ENCODE results near the gene MRPS23. TPM values are rescaled to one million over a fixed set of nuclear protein-coding genes. Genes with fewer than 3 reads are reported as not detected.

Gene MRPS23
- total RNA-seq, 1 donor from 2014 or later, result 16.4 TPM

GRCh38 chr17:57842280-57842679 is 7.6 kb downstream of the MRPS23 start:
- no peaks in the 10 kb centered on the region for H3K4me1 ChIP-seq
- peaks cover 4% of the 10 kb centered on the region for H3F3A ChIP-seq (ENCODE audit: low read depth)
- H2AFZ ChIP-seq (replicated peaks), result no peak overlapping the region
- H3K9ac ChIP-seq, result no peak overlapping the region
- peaks cover 8% of the 10 kb centered on the region for H3K79me2 ChIP-seq (ENCODE audit: low read depth)
- H3K4me3 ChIP-seq, result no peak overlapping the region
- no peaks in the 10 kb centered on the region for H3K9me3 ChIP-seq (ENCODE audit: low read depth)
- Mint-ChIP-seq H3K9me3 (no peaks in the 10 kb centered on the region), H3K4me3 (no peak overlapping the region), H3K36me3 (peaks cover 25% of the 10 kb centered on the region), H3K27me3 (ENCODE audit: insufficient read depth, low read depth) (peaks cover 6% of the 10 kb centered on the region), H3K27ac (no peak overlapping the region), H3K4me1 (peaks cover 16% of the 10 kb centered on the region)
- no peaks in the 10 kb centered on the region for H3K27me3 ChIP-seq
- H3K4me2 ChIP-seq, result no peak overlapping the region
- peaks cover 18% of the 10 kb centered on the region for H4K20me1 ChIP-seq (ENCODE audit: low read depth)
- DNase-seq (ENCODE audit: low spot score), result no peak
- H3K36me3 ChIP-seq, result peaks cover 8% of the 10 kb centered on the region
- TF ChIP-seq EZH2phosphoT487 (IDR thresholded peaks at IDR 0.05), result no peak
- TF ChIP-seq CTCF (IDR thresholded peaks at IDR 0.05), result no peak
- TF ChIP-seq EZH2 (IDR thresholded peaks at IDR 0.05), result no peak
- H3K27ac ChIP-seq, result no peak overlapping the region

- Mint-ChIP-seq H3K4me3 (no peak overlapping the region), H3K9me3 (no peaks in the 10 kb centered on the region), H3K27ac (no peak overlapping the region), H3K27me3 (ENCODE audit: insufficient read depth, low read depth) (peaks cover 6% of the 10 kb centered on the region), H3K36me3 (peaks cover 22% of the 10 kb centered on the region), H3K4me1 (peaks cover 9% of the 10 kb centered on the region)
- Histone ChIP-seq H2AFZ (replicated peaks) (no peak overlapping the region), H3K4me3 (no peak overlapping the region), H3K9me3 (ENCODE audit: low read depth) (no peaks in the 10 kb centered on the region), H3K27me3 (no peaks in the 10 kb centered on the region), H3K9ac (no peak overlapping the region), H3K79me2 (ENCODE audit: low read depth) (no peaks in the 10 kb centered on the region), H3K27ac (no peak overlapping the region), H3K36me3 (no peaks in the 10 kb centered on the region), H3K4me2 (no peak overlapping the region), H4K20me1 (ENCODE audit: low read depth) (peaks cover 18% of the 10 kb centered on the region), H3K4me1 (no peaks in the 10 kb centered on the region), H3F3A (ENCODE audit: low read depth) (peaks cover 4% of the 10 kb centered on the region)
- DNase-seq (ENCODE audit: low spot score), result no peak
- TF ChIP-seq EZH2phosphoT487 (IDR thresholded peaks at IDR 0.05), result no peak
- no peak for TF ChIP-seq EZH2 (IDR thresholded peaks at IDR 0.05)
- TF ChIP-seq CTCF (IDR thresholded peaks at IDR 0.05), result no peak
These were observed 10.3 kb downstream of the MRPS23 start for GRCh38 chr17:57839571-57839923.

- Histone ChIP-seq H3K4me3 (no peak overlapping the region), H4K20me1 (ENCODE audit: low read depth) (peaks cover 17% of the 10 kb centered on the region), H3K4me1 (no peaks in the 10 kb centered on the region), H3K9me3 (ENCODE audit: low read depth) (no peaks in the 10 kb centered on the region), H3K4me2 (no peak overlapping the region), H3K36me3 (no peaks in the 10 kb centered on the region), H3K9ac (no peak overlapping the region), H2AFZ (replicated peaks) (no peak overlapping the region), H3K79me2 (ENCODE audit: low read depth) (no peaks in the 10 kb centered on the region), H3K27me3 (no peaks in the 10 kb centered on the region), H3F3A (ENCODE audit: low read depth) (peaks cover 8% of the 10 kb centered on the region), H3K27ac (no peak overlapping the region)
- H3K4me3 Mint-ChIP-seq, result no peak overlapping the region
- TF ChIP-seq EZH2 (IDR thresholded peaks at IDR 0.05) (no peak), EZH2phosphoT487 (IDR thresholded peaks at IDR 0.05) (no peak), CTCF (IDR thresholded peaks at IDR 0.05) (no peak)
- peaks cover 13% of the 10 kb centered on the region for H3K4me1 Mint-ChIP-seq
- H3K9me3 Mint-ChIP-seq, result no peaks in the 10 kb centered on the region
- H3K27me3 Mint-ChIP-seq (ENCODE audit: insufficient read depth, low read depth), result peaks cover 5% of the 10 kb centered on the region
- no peak for DNase-seq (ENCODE audit: low spot score)
- no peak overlapping the region for H3K27ac Mint-ChIP-seq
- H3K36me3 Mint-ChIP-seq, result peaks cover 22% of the 10 kb centered on the region
These were observed 10.8 kb downstream of the MRPS23 start for GRCh38 chr17:57838857-57839570.

Measured in neural progenitor cell (in vitro differentiated cells).